ENCODE measurements around the gene TCERG1L. TPM values are rescaled to one million over a fixed set of nuclear protein-coding genes. Genes with fewer than 3 reads are reported as not detected.

The TCERG1L gene
- polyA plus RNA-seq, 1 donor from 2014 or later: 0.53 TPM

DNA sequence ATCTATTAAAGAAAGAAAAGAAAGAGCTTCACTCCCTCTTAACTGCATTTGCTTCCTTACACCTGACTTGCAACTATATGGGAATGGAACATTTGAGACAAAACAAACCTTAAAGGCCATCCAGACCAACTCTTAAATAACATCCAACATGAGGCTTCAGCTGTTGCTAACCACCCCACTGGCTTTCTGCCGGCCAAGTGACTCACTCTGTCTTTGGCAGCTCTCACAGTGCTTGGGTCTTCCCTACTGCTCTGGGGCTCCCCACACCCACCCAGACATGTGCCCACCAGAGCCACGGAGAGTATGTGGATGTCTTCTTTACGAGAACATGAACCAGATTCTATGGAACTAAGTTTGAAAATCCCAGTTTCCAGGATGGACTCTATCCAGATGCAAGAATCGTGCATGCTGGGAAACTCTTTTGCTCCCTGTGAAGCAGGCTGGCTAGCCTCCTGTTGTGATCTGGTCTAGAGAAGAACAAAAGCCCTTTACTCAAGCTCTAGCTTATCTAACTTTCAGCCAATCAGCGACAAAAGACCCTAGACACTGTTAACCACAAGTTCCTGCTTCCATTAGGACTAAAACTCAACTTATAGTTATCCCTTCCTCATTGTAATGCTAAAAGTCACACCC, 245.7 kb downstream of the TCERG1L start:
- no peaks in the 10 kb centered on the region for H4K20me1 ChIP-seq (ENCODE audit: insufficient read depth)
- no peaks in the 10 kb centered on the region for H3K9me3 ChIP-seq (ENCODE audit: low read length)
- H3K4me2 ChIP-seq (ENCODE audit: low read length): no peak overlapping the region
- no peaks in the 10 kb centered on the region for H3K36me3 ChIP-seq (ENCODE audit: insufficient read depth, low read length)
- H3F3A ChIP-seq (ENCODE audit: insufficient read depth, low read length, poor library complexity, severe bottlenecking): no peaks in the 10 kb centered on the region
- no peak overlapping the region for H3K27ac ChIP-seq (ENCODE audit: low read length)
- TF ChIP-seq TAF1 (IDR thresholded peaks at IDR 0.05; ENCODE audit: low read depth) (no peak), POLR2AphosphoS5 (IDR thresholded peaks at IDR 0.05) (no peak), REST (IDR thresholded peaks at IDR 0.05; ENCODE audit: borderline replicate concordance) (no peak), SMC3 (conservative IDR thresholded peaks at IDR 0.05; ENCODE audit: poor library complexity) (no peak), CTCF (IDR thresholded peaks at IDR 0.05; ENCODE audit: poor library complexity, severe bottlenecking) (no peak), EZH2 (IDR thresholded peaks at IDR 0.05; ENCODE audit: borderline replicate concordance, insufficient read depth, low read length, poor library complexity, severe bottlenecking) (no peak), MXI1 (conservative IDR thresholded peaks at IDR 0.05; ENCODE audit: poor library complexity, severe bottlenecking) (no peak), EP300 (conservative IDR thresholded peaks at IDR 0.05; ENCODE audit: poor library complexity, severe bottlenecking) (no peak), RAD21 (conservative IDR thresholded peaks at IDR 0.05) (no peak)
- no peak overlapping the region for H3K9ac ChIP-seq (ENCODE audit: low read length)
- no peaks in the 10 kb centered on the region for H3K79me2 ChIP-seq (replicated peaks; ENCODE audit: insufficient read depth, low read length)
- H3K9me2 ChIP-seq (ENCODE audit: insufficient read depth, low read length): no peaks in the 10 kb centered on the region
- H3K4me3 ChIP-seq (ENCODE audit: low read length): no peak overlapping the region
- H2AFZ ChIP-seq (ENCODE audit: low read depth, low read length): no peak overlapping the region
- H3K27me3 ChIP-seq (ENCODE audit: insufficient read depth, low read depth, low read length): no peaks in the 10 kb centered on the region

DNA sequence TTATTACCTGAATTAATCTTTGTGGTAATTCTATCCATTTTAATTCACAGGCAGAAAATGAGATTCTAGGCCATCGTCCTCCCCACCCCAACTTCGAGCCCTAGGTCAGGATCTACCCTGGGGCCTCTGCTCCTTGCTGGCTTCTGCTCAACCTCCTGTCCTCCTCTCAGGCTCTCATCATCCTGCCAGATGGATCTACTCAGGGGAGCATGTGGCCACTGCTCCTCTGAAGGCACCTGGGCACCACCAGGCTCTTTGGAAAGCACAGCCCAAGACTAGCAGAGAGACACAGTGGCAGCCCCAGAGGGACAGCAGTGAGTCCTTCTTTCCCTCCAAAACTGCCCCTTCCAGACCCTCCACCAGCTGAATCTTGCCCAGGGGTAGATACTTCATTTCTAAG, 248.2 kb downstream of the TCERG1L start:
- TF ChIP-seq EZH2 (IDR thresholded peaks at IDR 0.05; ENCODE audit: borderline replicate concordance, insufficient read depth, low read length, poor library complexity, severe bottlenecking): no peak
- TF ChIP-seq CTCF (IDR thresholded peaks at IDR 0.05; ENCODE audit: poor library complexity, severe bottlenecking): no peak
- no peak for TF ChIP-seq MXI1 (conservative IDR thresholded peaks at IDR 0.05; ENCODE audit: poor library complexity, severe bottlenecking)
- TF ChIP-seq RAD21 (conservative IDR thresholded peaks at IDR 0.05): no peak
- TF ChIP-seq TAF1 (IDR thresholded peaks at IDR 0.05; ENCODE audit: low read depth): no peak
- no peak for TF ChIP-seq POLR2AphosphoS5 (IDR thresholded peaks at IDR 0.05)
- no peak for TF ChIP-seq REST (IDR thresholded peaks at IDR 0.05; ENCODE audit: borderline replicate concordance)
- no peak for TF ChIP-seq EP300 (conservative IDR thresholded peaks at IDR 0.05; ENCODE audit: poor library complexity, severe bottlenecking)
- no peak for TF ChIP-seq SMC3 (conservative IDR thresholded peaks at IDR 0.05; ENCODE audit: poor library complexity)
- Histone ChIP-seq H3K4me3 (ENCODE audit: low read length) (no peak overlapping the region), H3K9me3 (ENCODE audit: low read length) (no peaks in the 10 kb centered on the region), H3K9me2 (ENCODE audit: insufficient read depth, low read length) (no peaks in the 10 kb centered on the region), H3K4me2 (ENCODE audit: low read length) (no peak overlapping the region), H3K27me3 (ENCODE audit: insufficient read depth, low read depth, low read length) (no peaks in the 10 kb centered on the region), H3K36me3 (ENCODE audit: insufficient read depth, low read length) (no peaks in the 10 kb centered on the region), H3K27ac (ENCODE audit: low read length) (no peak overlapping the region), H2AFZ (ENCODE audit: low read depth, low read length) (no peak overlapping the region), H3K9ac (ENCODE audit: low read length) (no peak overlapping the region), H4K20me1 (ENCODE audit: insufficient read depth) (no peaks in the 10 kb centered on the region), H3F3A (ENCODE audit: insufficient read depth, low read length, poor library complexity, severe bottlenecking) (no peaks in the 10 kb centered on the region), H3K79me2 (replicated peaks; ENCODE audit: insufficient read depth, low read length) (no peaks in the 10 kb centered on the region)
